Inflammatory macrophage treated with lipopolysaccharide for 4 hours (primary cell): Measurements from ENCODE around the gene CDH23.

Experiments
- DNase-seq: peaks from one replicate; pipeline ENCODE4 v3.0.0-alpha.2; 2020

Gene CDH23

GRCh38 chr10:71771821-71772617 is 375.3 kb downstream of the CDH23 start:
- DNase-seq = peak; percentile 42

GRCh38 chr10:71772832-71773220 is 376.1 kb downstream of the CDH23 start:
- DNase-seq = no peak

GRCh38 chr10:71773221-71773971 is 376.7 kb downstream of the CDH23 start, which contains the start of gene VSIR:
TSS of gene VSIR (minus strand) at chr10:71773520. CDS start at chr10:71773439, 81 bp downstream.
- DNase-seq = peak; percentile 89

GRCh38 chr10:71774916-71775702 is 378.4 kb downstream of the CDH23 start:
- peak; percentile 95 for DNase-seq

- peak; percentile 63 for DNase-seq
These were observed 379.8 kb downstream of the CDH23 start for GRCh38 chr10:71776481-71776925.

GRCh38 chr10:71777213-71777985 is 380.7 kb downstream of the CDH23 start:
- no peak for DNase-seq

- DNase-seq = peak; percentile 88
These were observed 381.5 kb downstream of the CDH23 start for GRCh38 chr10:71778071-71778825.

- no peak for DNase-seq
These were observed 382.9 kb downstream of the CDH23 start for GRCh38 chr10:71779641-71780040.

GRCh38 chr10:71780156-71780555 is 383.4 kb downstream of the CDH23 start:
- no peak for DNase-seq

- DNase-seq = no peak
These were observed 384.0 kb downstream of the CDH23 start for GRCh38 chr10:71780719-71781118.

- no peak for DNase-seq
These were observed 385.6 kb downstream of the CDH23 start for GRCh38 chr10:71782221-71782916.

- no peak for DNase-seq
These were observed 386.3 kb downstream of the CDH23 start for GRCh38 chr10:71782917-71783490.

- no peak for DNase-seq
These were observed 387.4 kb downstream of the CDH23 start for GRCh38 chr10:71783917-71784678.

- no peak for DNase-seq
These were observed 388.1 kb downstream of the CDH23 start for GRCh38 chr10:71784679-71785272.

- DNase-seq = no peak
These were observed 392.2 kb downstream of the CDH23 start for GRCh38 chr10:71788954-71789353.

- DNase-seq = no peak
These were observed 393.2 kb downstream of the CDH23 start for GRCh38 chr10:71789871-71790270.

- DNase-seq = no peak
These were observed 394.2 kb downstream of the CDH23 start for GRCh38 chr10:71790749-71791440.

GRCh38 chr10:71795248-71795647 is 398.5 kb downstream of the CDH23 start:
- no peak for DNase-seq
